Measurements from ENCODE around the gene LST1. TPM values are rescaled to one million over a fixed set of nuclear protein-coding genes. Genes with fewer than 3 reads are reported as not detected.

LST1 gene
- total and polyA plus RNA-seq, 9 donors: 3.8 to 34.0 (median 8.6) TPM

- peaks cover 3% of the 10 kb centered on the region for H3K36me3 ChIP-seq
These were observed 46.3 kb downstream of the LST1 start for GRCh38 chr6:31632279-31632946.

GRCh38 chr6:31633447-31633846 is 47.4 kb downstream of the LST1 start:
- no peak for DNase-seq
- WGBS, 3 donors: 78 to 81% (median 79%) methylated on average over 7 of the region's 7 CpGs
- Histone ChIP-seq H3K27me3 (no peaks in the 10 kb centered on the region), H3K4me3 (no peak overlapping the region), H3K9me3 (no peaks in the 10 kb centered on the region), H3K36me3 (peaks cover 3% of the 10 kb centered on the region), H3K4me1 (ENCODE audit: insufficient read depth) (no peaks in the 10 kb centered on the region), H3K27ac (no peak overlapping the region)
- intact Hi-C loops (cut with DNase I): no loop called here
- TF ChIP-seq CTCF (IDR thresholded peaks at IDR 0.05) (no peak), EP300 (IDR thresholded peaks at IDR 0.05) (no peak), POLR2A (IDR thresholded peaks at IDR 0.05) (no peak)

More at GRCh38 chr6:31632279-31632946, 46.3 kb downstream of the LST1 start:
- intact Hi-C loops (cut with DNase I): no loop called here
- H3K27ac ChIP-seq: no peak overlapping the region
- no peaks in the 10 kb centered on the region for H3K9me3 ChIP-seq
- TF ChIP-seq POLR2A (IDR thresholded peaks at IDR 0.05) (no peak), CTCF (IDR thresholded peaks at IDR 0.05) (no peak), EP300 (IDR thresholded peaks at IDR 0.05) (no peak)
- 79 to 83% (median 80%) methylated on average over 26 of the region's 26 CpGs for WGBS, 3 donors
- DNase-seq: no peak
- no peaks in the 10 kb centered on the region for H3K4me1 ChIP-seq (ENCODE audit: insufficient read depth)
- no peak overlapping the region for H3K4me3 ChIP-seq
- H3K27me3 ChIP-seq: no peaks in the 10 kb centered on the region

- Histone ChIP-seq H3K27me3 (no peaks in the 10 kb centered on the region), H3K4me1 (ENCODE audit: insufficient read depth) (no peaks in the 10 kb centered on the region), H3K4me3 (no peak overlapping the region), H3K9me3 (no peaks in the 10 kb centered on the region), H3K36me3 (peaks cover 3% of the 10 kb centered on the region), H3K27ac (no peak overlapping the region)
- 76 to 87% (median 83%) methylated on average over 3 of the region's 3 CpGs for WGBS, 3 donors
- DNase-seq: no peak
- intact Hi-C loops (cut with DNase I): no loop called here
- no peak for TF ChIP-seq POLR2A (IDR thresholded peaks at IDR 0.05)
These were observed 48.1 kb downstream of the LST1 start for GRCh38 chr6:31634131-31634530.

- H3K9me3 ChIP-seq: no peaks in the 10 kb centered on the region
- 68 to 73% (median 70%) methylated on average over 11 of the region's 11 CpGs for WGBS, 3 donors
- H3K27me3 ChIP-seq: no peaks in the 10 kb centered on the region
- H3K4me1 ChIP-seq (ENCODE audit: insufficient read depth): no peaks in the 10 kb centered on the region
- no peak for DNase-seq
- H3K27ac ChIP-seq: no peak overlapping the region
- intact Hi-C loops (cut with DNase I): no loop called here
- no peak overlapping the region for H3K4me3 ChIP-seq
- peaks cover 3% of the 10 kb centered on the region for H3K36me3 ChIP-seq
- no peak for TF ChIP-seq CTCF (IDR thresholded peaks at IDR 0.05)
- no peak for TF ChIP-seq POLR2A (IDR thresholded peaks at IDR 0.05)
- no peak for TF ChIP-seq EP300 (IDR thresholded peaks at IDR 0.05)
These were observed 49.0 kb downstream of the LST1 start for GRCh38 chr6:31634969-31635575.
